Smooth muscle cell (in vitro differentiated cells): ENCODE results near the gene KIAA0930. TPM values are rescaled to one million over a fixed set of nuclear protein-coding genes. Genes with fewer than 3 reads are reported as not detected.

Experiments
- DNase-seq: peaks from one replicate; lab custom pipeline; 2025; ENCODE audit not compliant: unreplicated experiment; lab: John Stamatoyannopoulos, UW
- H2AFZ ChIP-seq: fragments of 200-600 bp; sonication (generic); 2 replicates; pipeline ENCODE4 v1.6.0; 2016; ENCODE audit warnings: antibody characterized with exemption, low read depth, mild to moderate bottlenecking
- H3F3A ChIP-seq: fragments of 200-600 bp; sonication (generic); 2 replicates; pipeline ENCODE4 v1.6.0; 2017; ENCODE audit warnings: antibody characterized with exemption, low read depth
- H3K27ac ChIP-seq: fragments of 200-600 bp; sonication (generic); 2 replicates; pipeline ENCODE4 v1.5.1; 2016; ENCODE audit warnings: low read depth, mild to moderate bottlenecking
- H3K27me3 ChIP-seq: fragments of 200-600 bp; sonication (generic); 2 replicates; pipeline ENCODE4 v1.6.1; 2016; ENCODE audit warnings: low read depth, mild to moderate bottlenecking
- H3K36me3 ChIP-seq: fragments of 200-600 bp; sonication (generic); 2 replicates; pipeline ENCODE4 v1.5.1; 2016; ENCODE audit warnings: low read depth
- H3K4me1 ChIP-seq: fragments of 200-600 bp; sonication (generic); 2 replicates; pipeline ENCODE4 v1.5.1; 2016; ENCODE audit warnings: low read depth
- H3K4me2 ChIP-seq: fragments of 200-600 bp; sonication (generic); 2 replicates; pipeline ENCODE4 v1.6.0; 2016; ENCODE audit warnings: mild to moderate bottlenecking
- H3K4me3 ChIP-seq: fragments of 200-600 bp; sonication (generic); 2 replicates; pipeline ENCODE4 v1.5.1; 2016; ENCODE audit warnings: mild to moderate bottlenecking
- H3K79me2 ChIP-seq: fragments of 200-600 bp; sonication (generic); 2 replicates; pipeline ENCODE4 v1.6.0; 2016; ENCODE audit warnings: low read depth, mild to moderate bottlenecking
- H3K9ac ChIP-seq: fragments of 200-600 bp; sonication (generic); 2 replicates; pipeline ENCODE4 v1.6.0; 2016; ENCODE audit warnings: low read depth
- H3K9me3 ChIP-seq: fragments of 200-600 bp; sonication (generic); replicated peaks from 2 replicates; pipeline ENCODE4 v1.5.1; 2016; ENCODE audit warnings: low read depth
- H4K20me1 ChIP-seq: fragments of 200-600 bp; sonication (generic); 2 replicates; pipeline ENCODE4 v1.6.0; 2016; ENCODE audit warnings: low read depth
- WGBS: methylation state at CpG from one replicate; pipeline ENCODE4 v1.1.7; 2016; ENCODE audit warnings: low lambda C conversion rate; 5-methylcytosine and 5-hydroxymethylcytosine counted together
- polyA plus RNA-seq: library from polyadenylated mRNA; unstranded; fragments of >200 nt; fragmentation: Nextera tagmentation; extraction: Ambion mirVana; gene quantifications from 2 replicates; pipeline ENCODE4 v1.2.1, GENCODE V29; 2016
- total RNA-seq: library from RNA; depleted of rRNA; stranded (reverse); fragments of >200 nt; gene quantifications from 2 replicates; pipeline ENCODE4 v1.2.3, GENCODE V29; 2014
- TF ChIP-seq, protein P1 (sequence below): fragments of 200-600 bp; sonication (generic); IDR thresholded peaks from 2 replicates; pipeline ENCODE4 v1.5.1; 2017; ENCODE audit warnings: borderline replicate concordance, mild to moderate bottlenecking, antibody characterized with exemption; ENCODE audit not compliant: insufficient read depth, poor library complexity, severe bottlenecking

Gene KIAA0930
- total and polyA plus RNA-seq, 2 experiments from 2014 or later: 37.6 to 44.8 TPM

DNA sequence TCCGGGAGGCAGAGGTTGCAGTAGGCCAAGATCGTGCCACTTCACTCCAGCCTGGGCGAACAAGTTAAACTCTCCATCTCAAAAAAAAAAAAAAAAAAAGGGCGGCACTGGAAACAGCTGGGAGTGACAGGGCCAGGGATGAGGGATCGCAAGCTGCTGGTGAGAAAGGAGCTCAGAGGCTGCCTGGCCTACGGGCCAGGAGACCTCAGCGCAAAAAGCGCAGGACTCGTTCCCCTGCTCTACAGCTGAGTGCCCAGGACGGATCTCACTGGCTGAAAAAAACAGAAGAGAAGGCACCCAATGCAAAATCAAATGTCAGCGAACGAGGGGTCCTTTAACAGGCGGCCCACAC, 77.6 kb downstream of the KIAA0930 start:
- H3K79me2 ChIP-seq: peaks cover 70% of the 10 kb centered on the region
- peak overlapping the region; percentile 89 for H2AFZ ChIP-seq
- H3K27me3 ChIP-seq: no peaks in the 10 kb centered on the region
- H3F3A ChIP-seq: peaks cover 16% of the 10 kb centered on the region
- WGBS: 4% methylated on average over 11 of the region's 13 CpGs
- H4K20me1 ChIP-seq: peaks cover 26% of the 10 kb centered on the region
- H3K9me3 ChIP-seq: no peaks in the 10 kb centered on the region
- no peaks in the 10 kb centered on the region for H3K36me3 ChIP-seq
- H3K4me1 ChIP-seq: peaks cover 36% of the 10 kb centered on the region
- H3K4me2 ChIP-seq: peak overlapping the region; percentile 96
- TF ChIP-seq, protein P1, sequence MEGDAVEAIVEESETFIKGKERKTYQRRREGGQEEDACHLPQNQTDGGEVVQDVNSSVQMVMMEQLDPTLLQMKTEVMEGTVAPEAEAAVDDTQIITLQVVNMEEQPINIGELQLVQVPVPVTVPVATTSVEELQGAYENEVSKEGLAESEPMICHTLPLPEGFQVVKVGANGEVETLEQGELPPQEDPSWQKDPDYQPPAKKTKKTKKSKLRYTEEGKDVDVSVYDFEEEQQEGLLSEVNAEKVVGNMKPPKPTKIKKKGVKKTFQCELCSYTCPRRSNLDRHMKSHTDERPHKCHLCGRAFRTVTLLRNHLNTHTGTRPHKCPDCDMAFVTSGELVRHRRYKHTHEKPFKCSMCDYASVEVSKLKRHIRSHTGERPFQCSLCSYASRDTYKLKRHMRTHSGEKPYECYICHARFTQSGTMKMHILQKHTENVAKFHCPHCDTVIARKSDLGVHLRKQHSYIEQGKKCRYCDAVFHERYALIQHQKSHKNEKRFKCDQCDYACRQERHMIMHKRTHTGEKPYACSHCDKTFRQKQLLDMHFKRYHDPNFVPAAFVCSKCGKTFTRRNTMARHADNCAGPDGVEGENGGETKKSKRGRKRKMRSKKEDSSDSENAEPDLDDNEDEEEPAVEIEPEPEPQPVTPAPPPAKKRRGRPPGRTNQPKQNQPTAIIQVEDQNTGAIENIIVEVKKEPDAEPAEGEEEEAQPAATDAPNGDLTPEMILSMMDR: no peak
- peak overlapping the region; percentile 95 for H3K4me3 ChIP-seq
- no peak for DNase-seq
- H3K27ac ChIP-seq: peak overlapping the region; percentile 70
- H3K9ac ChIP-seq: peak overlapping the region; percentile 83

DNA sequence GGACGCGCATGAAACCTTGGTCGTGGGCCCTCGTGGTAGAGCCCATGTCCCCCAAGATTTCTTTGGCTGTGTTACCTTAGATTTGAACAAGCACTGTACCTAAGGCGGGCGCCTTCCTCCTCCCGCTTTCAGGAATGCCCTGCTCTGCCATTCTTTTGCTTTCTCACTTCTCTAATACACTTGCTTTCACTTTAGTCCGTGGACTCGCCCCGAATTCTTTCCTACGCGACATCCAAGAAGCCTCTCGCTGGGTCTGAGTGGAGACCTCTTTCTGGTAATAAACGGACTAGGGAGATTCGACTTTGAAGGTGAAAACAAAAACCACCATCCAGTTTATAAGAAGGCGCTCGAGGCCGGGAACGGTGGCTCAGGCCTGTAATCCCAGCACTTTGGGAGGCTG, 78.2 kb downstream of the KIAA0930 start:
- no peak for DNase-seq
- WGBS: 38% methylated on average over 19 of the region's 19 CpGs
- Histone ChIP-seq H3K4me2 (peak overlapping the region; percentile 96), H3K9ac (peak overlapping the region; percentile 83), H3K4me1 (peaks cover 36% of the 10 kb centered on the region), H4K20me1 (peaks cover 25% of the 10 kb centered on the region), H3K79me2 (peaks cover 65% of the 10 kb centered on the region), H3K27me3 (no peaks in the 10 kb centered on the region), H3K36me3 (no peaks in the 10 kb centered on the region), H2AFZ (peak overlapping the region; percentile 89), H3K27ac (peak overlapping the region; percentile 70), H3K4me3 (peak overlapping the region; percentile 95), H3F3A (peaks cover 16% of the 10 kb centered on the region), H3K9me3 (no peaks in the 10 kb centered on the region)
- TF ChIP-seq, protein P1: no peak

DNA sequence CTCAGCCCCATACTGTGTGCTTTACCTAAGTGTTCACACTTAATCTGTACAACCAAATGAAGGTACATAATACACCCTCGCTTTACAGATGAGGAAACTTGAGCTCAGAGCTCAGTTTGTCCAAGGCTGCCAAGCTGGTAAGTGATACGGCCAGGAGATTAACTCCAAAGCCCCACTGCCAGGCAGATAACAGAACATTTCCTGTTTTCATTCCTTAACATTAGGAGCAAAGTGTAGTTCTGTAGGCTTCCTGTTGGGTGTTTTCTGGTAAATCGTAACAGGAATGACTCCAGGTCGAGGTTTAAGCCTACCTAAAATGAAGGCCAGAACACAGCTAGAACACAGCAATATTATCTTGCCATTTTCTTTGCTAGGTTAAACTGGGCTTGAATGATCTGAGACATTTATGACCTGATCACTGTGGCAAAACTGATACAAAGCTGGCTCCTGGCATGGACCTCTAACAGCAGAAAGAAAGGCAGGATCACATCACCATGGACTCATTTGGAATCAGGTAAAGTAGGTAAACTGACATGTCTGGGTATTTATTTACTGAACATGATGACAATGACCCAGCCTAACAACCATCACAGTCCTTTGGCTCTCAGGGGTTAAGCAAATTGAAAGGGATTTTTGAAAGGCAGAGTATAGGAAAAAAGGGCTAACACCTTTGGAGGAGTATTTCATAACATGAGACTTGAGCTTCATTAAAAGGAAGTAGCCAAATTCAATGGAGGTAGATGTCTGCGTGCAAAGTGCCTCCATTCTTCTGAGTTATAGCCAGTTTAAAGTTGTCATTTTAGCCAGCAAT, 80.8 kb downstream of the KIAA0930 start:
- peak overlapping the region; percentile 57 for H3K4me2 ChIP-seq
- TF ChIP-seq, protein P1: no peak
- peaks cover 24% of the 10 kb centered on the region for H3K4me1 ChIP-seq
- H4K20me1 ChIP-seq: peaks cover 6% of the 10 kb centered on the region
- no peak overlapping the region for H2AFZ ChIP-seq
- H3K27me3 ChIP-seq: no peaks in the 10 kb centered on the region
- peaks cover 38% of the 10 kb centered on the region for H3K79me2 ChIP-seq
- H3F3A ChIP-seq: peaks cover 24% of the 10 kb centered on the region
- peak overlapping the region; percentile 76 for H3K27ac ChIP-seq
- no peaks in the 10 kb centered on the region for H3K36me3 ChIP-seq
- H3K4me3 ChIP-seq: no peak overlapping the region
- WGBS: 30% methylated on average over 5 of the region's 5 CpGs
- H3K9ac ChIP-seq: no peak overlapping the region
- H3K9me3 ChIP-seq: no peaks in the 10 kb centered on the region
- DNase-seq: no peak

DNA sequence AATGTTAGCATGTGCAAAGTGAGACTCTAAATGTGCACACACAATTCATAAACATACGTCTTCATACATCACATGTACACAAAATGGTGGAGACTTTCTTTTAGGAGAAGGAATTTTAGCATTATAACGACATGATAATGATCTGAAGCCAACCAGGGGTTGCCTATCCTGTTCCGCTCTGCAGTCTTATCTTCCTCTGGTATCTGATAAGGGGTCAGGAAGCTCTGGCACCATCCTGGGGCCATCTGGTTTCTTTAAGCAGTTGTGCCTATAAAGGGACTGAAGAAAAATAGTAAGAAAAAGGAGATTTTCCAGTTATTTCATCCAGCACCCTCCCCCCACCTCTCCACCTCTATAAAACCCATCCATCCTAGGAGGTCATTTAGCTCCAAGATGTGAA, 82.8 kb downstream of the KIAA0930 start:
- Histone ChIP-seq H3K9me3 (no peaks in the 10 kb centered on the region), H4K20me1 (peaks cover 18% of the 10 kb centered on the region), H3K4me2 (no peak overlapping the region), H3K4me1 (peaks cover 23% of the 10 kb centered on the region), H3K4me3 (no peak overlapping the region), H3K36me3 (no peaks in the 10 kb centered on the region), H3K79me2 (peaks cover 29% of the 10 kb centered on the region), H3F3A (peaks cover 36% of the 10 kb centered on the region), H3K9ac (no peak overlapping the region), H3K27me3 (no peaks in the 10 kb centered on the region), H3K27ac (no peak overlapping the region), H2AFZ (no peak overlapping the region)
- 42% methylated on average over 3 of the region's 3 CpGs for WGBS
- DNase-seq: no peak
- TF ChIP-seq, protein P1: no peak
